NCI-H187 treated with DMSO at 0.1 percent for 48 hours (cell line): ENCODE results near the gene BTBD2.

Source experiments
- DNase-seq: peaks from one replicate; lab custom pipeline; 2025; lab: John Stamatoyannopoulos, UW

BTBD2 gene

GRCh38 chr19:1985588-1986356 is 29.7 kb downstream of the BTBD2 start:
- no peak for DNase-seq

GRCh38 chr19:1984357-1984756 is 31.2 kb downstream of the BTBD2 start:
- no peak for DNase-seq

DNA sequence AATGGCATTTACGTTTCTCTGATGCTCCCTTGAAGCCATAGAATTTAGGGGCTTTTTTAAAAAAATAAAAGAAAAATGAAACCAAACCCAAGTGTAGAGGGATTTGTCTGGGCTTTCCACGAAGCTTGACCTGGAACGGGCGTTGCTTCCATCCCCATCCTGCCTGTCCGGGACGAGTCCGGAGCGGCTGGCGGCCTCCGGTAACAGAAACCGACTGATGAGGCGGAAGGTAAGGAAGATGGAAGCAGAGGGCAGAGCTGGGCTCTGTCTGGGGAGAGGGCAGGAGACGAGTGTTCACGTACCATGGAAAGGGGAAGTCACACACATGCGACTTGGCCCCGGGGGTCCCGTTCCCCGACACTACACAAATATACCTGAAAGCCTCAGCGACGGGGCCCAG is 34.3 kb downstream of the BTBD2 start:
- no peak for DNase-seq

GRCh38 chr19:1980809-1981181 is 34.7 kb downstream of the BTBD2 start:
- no peak for DNase-seq

- no peak for DNase-seq
Measured at GRCh38 chr19:1980091-1980808, 35.3 kb downstream of the BTBD2 start.

DNA sequence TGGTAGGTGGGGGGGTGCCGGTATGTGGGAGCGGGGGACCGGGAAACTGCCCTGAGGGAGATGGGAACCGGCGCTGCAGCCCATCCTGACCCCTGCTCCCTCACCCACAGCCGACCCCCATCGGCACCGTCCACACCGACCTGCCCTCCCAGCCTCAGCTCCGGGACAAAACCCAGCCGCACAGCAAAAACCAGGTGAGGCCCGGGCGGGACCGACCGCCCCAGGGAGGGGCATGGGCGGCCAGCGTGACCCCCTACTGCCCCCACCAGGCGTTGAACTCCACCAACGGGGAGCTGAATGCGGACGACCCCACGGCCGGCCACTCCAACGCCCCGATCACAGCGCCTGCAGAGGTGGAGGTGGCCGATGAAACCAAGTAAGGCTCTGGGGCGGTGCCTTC is 35.9 kb downstream of the BTBD2 start:
- no peak for DNase-seq

DNA sequence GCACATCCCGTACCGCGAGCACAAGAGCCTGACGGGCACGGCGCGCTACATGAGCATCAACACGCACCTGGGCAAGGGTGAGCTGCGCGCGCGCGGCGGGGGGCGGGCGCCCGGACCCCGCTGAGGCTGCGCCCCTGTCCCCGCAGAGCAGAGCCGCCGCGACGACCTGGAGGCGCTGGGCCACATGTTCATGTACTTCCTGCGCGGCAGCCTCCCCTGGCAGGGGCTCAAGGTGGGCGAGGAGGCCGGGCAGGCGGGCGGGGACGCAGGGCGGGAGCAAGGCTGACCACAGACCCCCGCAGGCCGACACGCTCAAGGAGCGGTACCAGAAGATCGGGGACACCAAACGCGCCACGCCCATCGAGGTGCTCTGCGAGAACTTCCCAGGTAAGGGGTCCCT is 36.5 kb downstream of the BTBD2 start:
- DNase-seq = no peak

DNA sequence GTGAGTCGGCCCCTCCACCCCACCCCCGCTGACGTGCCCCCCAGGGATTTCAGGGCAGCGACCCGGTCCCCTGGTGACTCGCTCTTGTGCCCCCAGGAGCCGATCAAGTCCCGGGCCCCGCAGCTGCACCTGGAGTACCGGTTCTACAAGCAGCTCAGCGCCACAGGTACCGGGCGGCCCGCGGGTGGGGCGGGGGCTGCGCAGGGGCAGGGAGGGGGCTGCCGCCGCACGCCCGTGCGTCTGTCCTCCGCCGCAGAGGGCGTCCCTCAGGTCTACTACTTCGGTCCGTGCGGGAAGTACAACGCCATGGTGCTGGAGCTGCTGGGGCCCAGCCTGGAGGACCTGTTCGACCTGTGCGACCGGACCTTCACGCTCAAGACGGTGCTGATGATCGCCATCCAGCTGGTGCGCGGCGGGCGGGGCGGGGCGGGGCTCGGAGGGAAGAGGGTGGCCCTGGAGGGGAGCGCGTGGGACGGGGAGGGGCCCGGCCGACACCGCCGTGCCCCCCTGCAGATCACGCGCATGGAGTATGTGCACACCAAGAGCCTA is 37.1 kb downstream of the BTBD2 start:
- DNase-seq = no peak

DNA sequence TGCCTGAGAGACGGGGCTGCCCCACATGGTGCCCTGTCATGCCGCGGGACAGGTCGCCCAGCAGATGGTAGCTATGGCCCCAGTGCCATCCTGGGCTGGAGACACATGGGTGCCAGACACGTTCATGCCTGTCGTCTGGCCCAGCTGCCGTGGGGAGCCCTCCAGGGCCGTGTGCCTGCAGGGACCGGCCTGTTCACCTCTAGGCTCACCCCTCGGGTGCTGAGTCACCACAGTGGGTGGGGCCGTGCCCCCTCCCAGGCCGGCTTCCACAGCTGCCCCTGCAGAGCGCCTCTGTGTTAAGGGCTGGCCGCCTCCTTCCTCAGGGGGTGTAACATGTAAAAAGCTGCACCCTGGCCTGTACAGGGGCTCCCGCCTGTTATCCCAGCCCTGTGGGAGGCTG is 38.4 kb downstream of the BTBD2 start:
- no peak for DNase-seq

- no peak for DNase-seq
Measured at GRCh38 chr19:1975162-1975480, 40.4 kb downstream of the BTBD2 start.

DNA sequence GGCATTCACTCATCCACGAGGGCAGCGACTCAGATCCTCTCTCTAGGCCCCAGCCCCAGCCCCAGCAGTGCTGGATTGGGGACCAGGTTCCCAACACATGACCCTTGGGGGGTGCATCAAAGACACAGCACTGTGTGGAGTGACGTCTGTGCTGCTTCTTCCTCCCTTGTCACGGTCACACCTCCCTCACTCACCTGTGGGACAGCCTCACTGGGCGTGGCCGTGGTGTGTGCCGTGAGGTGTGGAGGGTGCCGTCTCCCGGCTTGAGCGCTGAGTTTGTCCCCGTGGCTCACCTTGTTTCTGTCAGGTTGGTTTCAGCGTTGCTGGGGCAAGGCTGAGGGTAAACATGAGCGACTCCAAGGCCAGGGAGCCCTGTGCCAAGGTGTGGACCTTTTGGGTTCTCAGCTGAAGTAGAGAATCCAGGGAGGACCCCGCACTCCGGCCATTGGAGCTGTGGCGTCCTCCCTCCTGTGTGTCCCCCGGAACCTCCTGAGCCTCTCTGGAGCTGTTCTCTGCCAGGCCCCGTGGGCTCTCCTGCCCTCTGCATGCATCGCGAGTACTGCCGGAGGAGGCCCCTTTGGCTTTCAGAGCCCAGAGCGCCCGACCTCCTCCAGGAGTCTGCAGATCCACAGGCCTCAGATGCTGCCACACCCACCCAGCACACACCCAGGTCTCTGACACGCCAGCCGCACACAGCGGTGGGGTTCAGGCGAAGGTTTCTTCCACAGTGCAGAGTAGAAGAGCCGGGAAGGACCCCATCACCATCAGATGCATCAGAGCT is 40.9 kb downstream of the BTBD2 start:
- no peak for DNase-seq

GRCh38 chr19:1970806-1971502 is 44.6 kb downstream of the BTBD2 start:
- no peak for DNase-seq

DNA sequence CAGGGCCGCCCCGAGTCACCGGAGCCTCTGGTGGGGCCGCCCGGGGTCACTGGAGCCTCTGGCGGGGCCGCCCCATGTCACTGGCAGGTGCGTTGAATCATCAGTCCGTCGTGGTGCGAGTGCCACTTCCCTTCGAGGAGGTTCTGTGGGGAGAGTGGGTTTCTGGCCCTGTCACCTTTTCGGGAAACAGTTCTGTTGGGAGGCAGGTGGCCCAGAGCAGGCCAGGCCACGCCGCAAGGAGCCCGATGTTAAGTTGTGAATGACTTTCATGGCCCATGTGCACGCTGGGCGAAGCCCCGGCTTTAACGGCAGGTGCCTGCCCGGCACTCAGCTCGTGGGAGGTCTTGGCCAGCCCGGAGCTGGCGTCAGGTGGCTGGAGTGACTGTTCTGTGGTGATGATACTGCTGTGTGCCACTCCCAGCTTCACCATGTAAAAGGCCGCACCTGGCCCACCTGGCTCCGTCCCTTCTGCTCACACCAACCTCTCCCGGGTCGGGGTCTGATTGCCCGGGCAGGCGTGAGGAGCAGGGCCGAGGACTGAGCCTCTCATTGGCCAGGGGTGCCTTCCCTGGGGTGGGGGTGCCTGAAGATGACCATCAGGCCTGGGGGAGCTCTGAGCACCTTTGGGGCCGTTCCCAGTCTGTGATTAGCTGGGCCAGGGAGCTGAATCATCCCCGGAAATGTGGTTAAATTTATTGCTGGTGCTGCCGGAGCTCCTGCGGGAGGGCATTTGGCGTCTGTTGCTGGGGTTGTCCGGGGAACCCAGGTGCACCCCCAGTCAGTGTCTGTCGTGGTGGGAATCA is 45.3 kb downstream of the BTBD2 start:
- DNase-seq = no peak

GRCh38 chr19:1969176-1970002 is 46.1 kb downstream of the BTBD2 start:
- DNase-seq = no peak

DNA sequence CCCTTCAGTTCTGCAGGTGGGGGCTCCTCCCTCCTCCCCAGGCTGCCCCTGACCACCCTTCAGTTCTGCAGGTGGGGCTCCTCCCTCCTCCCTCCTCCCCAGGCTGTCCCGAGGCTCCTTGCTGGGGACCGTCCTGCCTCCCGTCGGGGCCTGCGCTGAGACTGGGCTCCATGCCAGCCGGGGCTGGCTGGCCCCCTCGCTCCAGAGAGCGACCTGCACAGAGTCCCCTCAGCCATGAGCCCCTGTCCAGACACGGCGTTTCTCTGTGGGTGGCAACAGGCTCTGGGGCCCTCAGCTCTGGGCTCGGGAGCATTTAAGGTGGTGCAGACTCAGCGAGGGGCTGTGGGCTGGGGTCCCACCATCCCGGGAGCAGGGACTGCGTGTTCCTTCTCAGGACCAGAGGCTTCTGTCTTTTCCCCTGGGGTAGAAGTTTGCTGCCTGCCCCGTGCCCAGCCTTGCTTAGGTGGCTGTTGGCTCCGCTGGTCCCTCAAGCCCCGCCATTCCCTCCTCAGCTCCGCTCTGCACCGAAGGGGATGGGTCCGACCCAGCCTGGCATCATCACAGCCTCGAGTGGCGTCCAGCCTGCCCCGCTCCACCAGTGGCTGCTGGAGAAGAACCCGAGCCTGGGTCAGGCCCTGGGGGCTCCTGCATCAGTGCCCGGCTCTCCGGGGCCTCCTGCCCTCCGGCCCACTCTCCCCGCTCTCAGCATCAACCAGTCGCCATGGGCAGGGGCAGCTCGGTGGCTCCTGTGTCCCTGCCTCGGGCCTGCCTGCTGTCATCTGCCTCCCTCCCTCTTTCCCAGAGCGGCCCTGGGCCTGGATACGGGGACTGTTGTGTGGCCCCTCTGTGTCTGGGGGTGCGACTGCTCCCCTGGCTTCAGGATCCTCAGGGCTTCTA is 47.0 kb downstream of the BTBD2 start:
- no peak for DNase-seq

- no peak for DNase-seq
Measured at GRCh38 chr19:1967087-1967608, 48.4 kb downstream of the BTBD2 start.

- no peak for DNase-seq
Measured at GRCh38 chr19:1962674-1963073, 52.8 kb downstream of the BTBD2 start.

DNA sequence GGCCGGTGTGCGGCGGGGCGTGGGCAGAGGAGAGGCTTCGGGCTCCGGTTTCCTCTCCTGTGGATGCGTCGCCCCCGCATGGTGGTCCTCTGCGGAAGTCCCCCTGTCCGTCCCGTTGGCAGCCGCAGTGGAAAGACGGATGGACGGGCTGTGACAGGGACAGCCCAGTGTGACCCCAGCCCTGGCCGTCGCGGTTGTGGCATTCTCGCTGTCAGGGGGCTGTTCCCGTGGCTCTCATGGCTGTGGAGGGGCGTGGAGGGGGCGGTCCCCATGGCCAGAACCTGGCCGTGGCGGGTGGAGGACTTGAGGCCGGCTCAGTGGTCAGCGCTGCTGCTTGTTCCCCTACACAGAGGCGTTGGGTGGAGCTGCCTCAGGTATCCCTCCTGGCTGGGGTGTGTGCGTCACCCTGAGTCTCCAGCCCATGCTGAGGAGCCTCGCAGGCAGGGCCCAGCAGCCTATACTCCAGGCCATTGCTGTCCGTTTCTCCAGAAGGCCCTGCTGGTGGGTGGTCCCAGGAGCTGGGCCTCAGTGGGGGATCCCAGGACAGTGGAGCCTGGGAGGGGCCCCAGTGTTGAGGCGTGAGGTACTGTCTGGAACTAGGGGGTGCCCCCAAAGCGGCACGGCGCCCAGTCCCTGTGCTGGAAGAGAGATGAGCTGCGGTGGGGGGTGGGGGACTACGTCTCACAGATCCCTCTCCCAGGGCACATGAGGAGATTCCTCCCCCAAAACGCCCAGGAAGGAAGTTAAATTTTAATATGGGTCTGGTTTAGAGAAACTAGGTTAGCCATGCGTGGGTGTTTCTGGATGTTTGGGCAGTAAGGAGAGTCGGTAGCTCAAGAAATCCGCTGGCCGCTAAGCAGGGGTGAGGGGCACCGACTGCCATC is 54.3 kb downstream of the BTBD2 start:
- DNase-seq = no peak
